Liver (tissue), 3 donors: Measurements from ENCODE around the gene GARIN3.

ENCODE experiments used
- CTCF ChIP-seq: fragments of 150-350 bp; IDR thresholded peaks from 2 replicates; pipeline ENCODE4 v1.5.1; 2017; ENCODE audit warnings: improper control_type of control experiment, low read depth, low read length; ENCODE audit not compliant: missing input control
- EGR1 ChIP-seq, 2 donors: IDR thresholded peaks; 2 replicates each; pipeline ENCODE4 v1.6.1; 2016 to 2018; ENCODE audit warnings: antibody characterized with exemption in 2 of 2, low read depth in 2 of 2
- GABPA ChIP-seq, 2 donors: IDR thresholded peaks in 1 of 2; conservative IDR thresholded peaks in 1 of 2; 2 replicates each; pipeline ENCODE4 v1.6.1; 2016; ENCODE audit warnings: antibody characterized with exemption in 2 of 2, mild to moderate bottlenecking in 1 of 2, moderate library complexity in 1 of 2
- JUND ChIP-seq, 2 donors: IDR thresholded peaks; 2 replicates each; pipeline ENCODE4 v1.6.1; 2016; ENCODE audit warnings: antibody characterized with exemption in 2 of 2
- MAX ChIP-seq: IDR thresholded peaks from 2 replicates; pipeline ENCODE4 v1.6.1; 2016; ENCODE audit warnings: antibody characterized with exemption
- RXRA ChIP-seq, 2 donors: IDR thresholded peaks; 2 replicates each; pipeline ENCODE4 v1.6.1; 2017 to 2018; ENCODE audit warnings: antibody characterized with exemption in 2 of 2, mild to moderate bottlenecking in 1 of 2
- SP1 ChIP-seq: IDR thresholded peaks from 2 replicates; pipeline ENCODE4 v1.6.1; 2018; ENCODE audit warnings: antibody characterized with exemption, mild to moderate bottlenecking
- YY1 ChIP-seq: IDR thresholded peaks from 2 replicates; pipeline ENCODE4 v1.6.1; 2016; ENCODE audit warnings: antibody characterized with exemption, mild to moderate bottlenecking
- donor health status: healthy.
- donor health status: healthy.

GRCh38 chr5:157162919-157163510 lies 3.0 kb downstream of the GARIN3 start:
- TF ChIP-seq GABPA (IDR thresholded peaks at IDR 0.05 in 1 of 2, conservative IDR thresholded peaks at IDR 0.05 in 1 of 2), result no peak
- no peak for TF ChIP-seq CTCF
- TF ChIP-seq MAX, result no peak
- TF ChIP-seq RXRA (IDR thresholded peaks at IDR 0.05), result no peak
- no peak for TF ChIP-seq JUND (IDR thresholded peaks at IDR 0.05)
- TF ChIP-seq YY1, result no peak
- TF ChIP-seq SP1, result no peak
- no peak for TF ChIP-seq EGR1 (IDR thresholded peaks at IDR 0.05; ENCODE audit: low read depth in 2 of 2)
